Peyer's patch (tissue), 4 donors: ENCODE results near the gene TNP2.

Experiments
- POLR2A ChIP-seq, 2 donors: fragments of 450-650 bp; IDR thresholded peaks; one replicate each; pipeline ENCODE4 v1.5.1; 2017; ENCODE audit warnings: antibody characterized with exemption in 2 of 2, mild to moderate bottlenecking in 2 of 2, moderate library complexity in 2 of 2
- TF ChIP-seq, protein P1 (sequence below), 6 experiments: fragments of 450-650 bp in 4 of 6; fragments of 200-600 bp in 2 of 6; sonication (generic) in 1 of 6; IDR thresholded peaks; one replicate each; pipeline ENCODE4 v1.5.1; 2017 to 2019; ENCODE audit warnings: antibody characterized with exemption in 6 of 6, mild to moderate bottlenecking in 3 of 6, moderate library complexity in 1 of 6

DNA sequence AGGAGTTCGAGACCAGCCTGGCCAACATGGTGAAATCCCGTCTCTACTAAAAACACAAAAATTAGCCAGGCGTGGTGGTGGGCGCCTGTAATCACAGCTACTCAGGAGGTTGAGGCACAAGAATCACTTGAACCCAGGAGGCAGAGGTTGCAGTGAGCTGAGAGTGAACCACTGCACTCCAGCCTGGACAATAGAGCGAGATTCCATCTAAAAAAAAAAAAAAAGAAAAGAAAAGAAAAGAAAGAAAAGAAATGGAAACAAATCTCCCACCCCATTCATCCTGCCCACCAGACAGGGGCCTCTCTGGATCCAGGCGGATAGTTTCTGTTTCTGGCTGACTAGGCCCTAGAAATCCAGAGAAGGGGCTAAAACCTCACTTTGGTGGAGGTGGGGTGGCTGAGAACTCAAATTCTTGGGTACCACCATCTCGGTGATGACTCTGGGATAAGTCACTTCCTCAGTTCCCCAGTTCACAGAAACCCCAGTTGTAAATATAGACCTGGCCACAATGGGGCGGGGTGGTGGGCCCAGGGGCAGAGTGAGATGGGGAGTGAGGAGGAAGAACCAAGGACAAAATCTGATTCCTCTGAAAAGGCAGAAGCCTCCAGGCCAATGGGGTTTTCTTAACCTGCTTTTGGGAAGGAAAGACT, 35.3 kb downstream of the TNP2 start:
- TF ChIP-seq, protein P1, sequence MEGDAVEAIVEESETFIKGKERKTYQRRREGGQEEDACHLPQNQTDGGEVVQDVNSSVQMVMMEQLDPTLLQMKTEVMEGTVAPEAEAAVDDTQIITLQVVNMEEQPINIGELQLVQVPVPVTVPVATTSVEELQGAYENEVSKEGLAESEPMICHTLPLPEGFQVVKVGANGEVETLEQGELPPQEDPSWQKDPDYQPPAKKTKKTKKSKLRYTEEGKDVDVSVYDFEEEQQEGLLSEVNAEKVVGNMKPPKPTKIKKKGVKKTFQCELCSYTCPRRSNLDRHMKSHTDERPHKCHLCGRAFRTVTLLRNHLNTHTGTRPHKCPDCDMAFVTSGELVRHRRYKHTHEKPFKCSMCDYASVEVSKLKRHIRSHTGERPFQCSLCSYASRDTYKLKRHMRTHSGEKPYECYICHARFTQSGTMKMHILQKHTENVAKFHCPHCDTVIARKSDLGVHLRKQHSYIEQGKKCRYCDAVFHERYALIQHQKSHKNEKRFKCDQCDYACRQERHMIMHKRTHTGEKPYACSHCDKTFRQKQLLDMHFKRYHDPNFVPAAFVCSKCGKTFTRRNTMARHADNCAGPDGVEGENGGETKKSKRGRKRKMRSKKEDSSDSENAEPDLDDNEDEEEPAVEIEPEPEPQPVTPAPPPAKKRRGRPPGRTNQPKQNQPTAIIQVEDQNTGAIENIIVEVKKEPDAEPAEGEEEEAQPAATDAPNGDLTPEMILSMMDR (IDR thresholded peaks at IDR 0.05): no peak
- TF ChIP-seq POLR2A (IDR thresholded peaks at IDR 0.05): no peak
